GM21825 (cell line): ENCODE results near the gene SSR3.

Source experiments
- ATAC-seq: cut with Tn5 transposase; IDR thresholded peaks from one replicate; pipeline ENCODE4 v1.9.1; 2021; ENCODE audit warnings: mild to moderate bottlenecking, moderate library complexity; ENCODE audit not compliant: unreplicated experiment

Gene SSR3

DNA sequence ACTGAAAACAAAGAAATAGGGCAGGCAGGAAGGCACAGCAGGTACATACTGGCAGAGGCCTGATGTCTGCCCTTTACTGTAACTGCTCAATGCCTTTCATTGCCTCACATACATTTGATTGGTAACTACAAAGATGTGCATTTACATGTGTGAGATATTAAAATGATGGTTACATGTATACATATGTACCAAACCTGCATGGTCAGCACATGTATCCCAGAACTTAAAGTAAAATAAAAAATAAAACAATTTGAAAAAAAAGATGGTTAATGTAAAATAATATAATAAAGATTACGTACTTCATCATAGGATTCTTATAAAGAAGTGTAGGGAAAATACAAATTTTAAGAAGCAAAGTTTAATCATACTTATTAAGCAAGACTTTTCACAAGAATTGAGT, 15.1 kb downstream of the SSR3 start:
- no peak for ATAC-seq

DNA sequence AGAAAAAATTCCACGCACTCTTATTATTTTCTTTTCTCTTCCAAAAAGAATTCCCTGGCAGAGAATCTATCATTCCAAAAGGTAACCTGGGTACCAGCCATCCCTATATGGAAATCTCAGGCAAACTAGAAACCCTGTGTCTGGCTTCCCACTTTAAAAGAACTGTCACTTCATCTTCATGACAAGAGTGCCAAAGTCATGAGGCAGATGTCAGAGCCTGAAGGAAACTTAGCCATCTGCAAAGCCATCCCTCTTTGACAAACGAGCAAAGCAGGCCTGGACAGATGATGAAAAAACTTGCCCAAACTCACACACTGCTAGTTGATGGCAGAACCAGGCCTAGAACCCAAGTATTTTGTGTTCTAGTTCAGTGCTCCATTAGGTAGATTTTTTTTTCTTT, 15.9 kb downstream of the SSR3 start:
- ATAC-seq = no peak

DNA sequence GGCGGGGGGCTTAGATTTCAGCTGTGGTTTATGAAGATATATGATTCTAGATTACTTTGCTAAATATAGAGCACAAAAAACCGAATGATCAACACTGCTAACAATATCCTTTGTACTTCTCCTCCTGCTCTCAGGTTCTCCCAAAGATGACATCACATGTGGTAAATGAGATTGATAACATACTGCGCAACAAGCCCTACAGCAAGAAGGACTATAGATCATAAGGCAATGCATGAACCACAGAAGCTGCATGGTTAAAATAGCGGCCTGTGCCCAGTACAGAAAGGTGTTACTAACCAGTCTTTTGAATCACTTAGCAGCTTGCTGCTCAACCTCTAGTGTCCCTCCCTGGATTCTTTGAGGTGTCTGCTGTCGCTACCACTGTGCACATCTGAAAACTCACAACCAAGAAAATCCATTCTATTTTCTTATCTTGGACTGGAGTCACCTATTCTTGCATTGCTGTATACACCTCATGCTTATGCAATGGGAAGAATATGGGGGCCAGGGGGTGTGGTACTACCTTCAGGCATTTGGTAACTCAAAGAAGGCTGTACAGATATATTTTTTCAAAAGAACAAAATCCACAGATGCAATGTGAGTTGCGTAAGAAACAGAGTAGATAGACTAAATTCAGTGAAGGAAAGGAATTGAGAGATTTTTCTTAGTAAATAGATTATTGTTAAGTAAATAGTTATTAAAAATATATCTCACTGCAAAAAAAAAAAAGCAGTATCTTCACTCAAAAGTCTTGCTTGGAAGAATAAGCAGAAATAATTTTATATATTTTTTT, 18.2 kb downstream of the SSR3 start:
- no peak for ATAC-seq

DNA sequence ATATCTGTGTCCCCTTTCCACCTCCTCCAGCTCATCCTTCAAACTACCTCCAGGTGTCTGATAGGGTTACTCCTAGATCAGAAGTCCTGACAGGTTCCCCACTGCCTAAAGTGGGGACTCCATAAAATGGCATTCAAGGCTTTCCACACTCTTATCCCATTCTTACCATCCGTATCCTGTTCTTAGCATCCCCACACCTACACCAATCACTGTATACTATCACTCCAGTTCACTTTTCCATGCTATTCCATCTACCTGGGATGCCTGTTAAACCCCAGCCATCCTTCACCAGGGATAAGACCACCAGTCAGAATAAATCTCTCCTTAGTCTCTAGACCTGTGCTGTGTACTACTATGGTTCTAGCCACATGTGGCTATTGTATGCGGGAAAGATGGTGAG, 19.1 kb downstream of the SSR3 start:
- no peak for ATAC-seq

DNA sequence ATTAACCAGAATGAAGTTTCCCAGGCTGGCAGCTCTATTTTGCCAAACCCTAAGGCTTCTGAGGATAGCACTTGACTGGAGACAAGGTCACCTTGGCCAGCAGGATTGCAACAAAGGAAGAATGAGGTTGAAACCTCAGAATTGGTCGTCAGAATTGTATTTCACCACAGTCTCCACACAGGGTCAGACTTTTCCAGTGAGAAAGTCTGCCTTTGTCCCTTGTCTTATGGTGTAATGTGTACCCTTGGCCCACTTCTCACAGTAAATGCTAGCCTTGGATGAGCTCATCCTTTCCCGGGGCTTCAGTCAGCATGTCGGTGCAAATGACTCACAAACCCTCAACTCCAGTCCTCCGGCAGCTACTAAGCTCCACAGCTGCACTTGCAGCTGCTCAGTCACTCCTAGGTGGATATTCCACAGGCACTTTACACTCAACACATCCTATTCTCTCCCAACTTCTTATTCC, 19.7 kb downstream of the SSR3 start:
- ATAC-seq = no peak

DNA sequence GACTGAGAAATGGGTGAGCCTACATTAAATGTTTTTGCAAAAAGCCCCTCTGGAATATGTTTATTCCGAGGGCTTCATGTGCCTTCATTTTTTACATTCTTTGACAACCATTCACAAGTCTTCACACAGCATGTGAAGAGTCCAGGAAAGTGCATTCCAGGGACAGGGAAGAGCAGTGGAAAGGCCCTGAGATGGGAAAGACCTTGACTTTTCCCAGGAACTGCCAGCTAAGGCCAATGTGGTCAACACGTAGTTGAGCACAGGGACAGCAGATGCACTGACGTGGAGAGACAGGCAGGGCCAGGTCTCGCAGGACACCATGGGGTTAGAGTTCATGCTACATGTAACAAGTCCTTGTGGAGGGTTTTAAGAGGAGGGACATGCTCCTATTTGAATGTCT, 21.7 kb downstream of the SSR3 start:
- no peak for ATAC-seq

DNA sequence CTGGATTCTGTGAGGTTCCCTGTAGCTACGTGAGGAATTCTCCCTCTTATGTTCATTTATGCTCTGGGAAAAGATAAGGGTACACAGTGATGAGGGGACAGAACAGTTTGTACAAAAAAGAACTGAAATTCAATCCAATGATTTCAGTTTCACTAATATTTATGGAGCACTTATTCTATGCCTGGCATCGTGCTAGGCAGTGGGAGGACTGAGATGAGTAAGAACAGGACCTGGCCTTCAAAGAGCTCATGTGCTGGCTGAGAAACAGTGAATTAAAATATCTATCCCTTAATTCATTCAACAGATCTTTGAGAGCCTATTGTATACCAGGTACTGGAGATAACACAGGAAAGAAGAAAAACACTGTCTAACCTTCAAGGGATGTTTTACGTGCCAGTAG, 22.2 kb downstream of the SSR3 start:
- ATAC-seq = no peak

DNA sequence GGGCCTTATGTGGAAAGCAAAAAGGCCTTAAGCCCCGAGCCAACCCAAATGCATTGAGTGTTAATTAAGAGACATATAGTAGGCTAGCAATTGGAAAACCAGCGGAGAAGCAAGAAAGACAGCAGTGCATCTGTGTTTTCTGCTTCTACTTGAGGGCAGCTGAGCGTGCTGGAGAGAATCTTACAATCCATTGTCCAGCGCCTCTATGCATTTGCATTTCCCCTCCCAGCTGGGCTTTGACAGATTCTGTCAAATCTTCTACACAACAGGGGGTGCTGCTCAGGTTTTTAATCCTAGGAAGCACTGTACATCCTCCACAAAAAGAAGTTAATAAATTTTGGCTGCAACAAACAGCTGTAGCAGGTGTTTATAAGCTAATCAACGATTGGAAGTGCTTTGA, 23.9 kb downstream of the SSR3 start:
- no peak for ATAC-seq

DNA sequence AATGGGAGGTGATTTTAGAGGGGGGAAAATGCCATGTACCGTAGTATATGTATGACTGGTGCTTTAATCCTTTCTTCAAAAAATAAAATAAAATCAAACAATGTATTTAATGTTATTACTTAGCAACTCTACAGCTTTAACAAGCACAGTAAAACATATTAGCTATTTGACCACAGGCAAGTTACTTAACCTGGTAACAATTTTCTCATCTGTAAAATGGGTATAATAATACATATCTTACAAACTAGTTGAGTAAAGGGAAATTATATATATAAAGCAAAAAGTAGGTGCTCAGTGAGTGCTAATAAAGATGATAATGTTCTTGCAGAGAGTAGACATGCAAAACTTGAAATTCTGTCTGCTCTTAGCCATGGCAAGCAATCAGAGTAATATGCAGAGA, 27.9 kb downstream of the SSR3 start:
- no peak for ATAC-seq

DNA sequence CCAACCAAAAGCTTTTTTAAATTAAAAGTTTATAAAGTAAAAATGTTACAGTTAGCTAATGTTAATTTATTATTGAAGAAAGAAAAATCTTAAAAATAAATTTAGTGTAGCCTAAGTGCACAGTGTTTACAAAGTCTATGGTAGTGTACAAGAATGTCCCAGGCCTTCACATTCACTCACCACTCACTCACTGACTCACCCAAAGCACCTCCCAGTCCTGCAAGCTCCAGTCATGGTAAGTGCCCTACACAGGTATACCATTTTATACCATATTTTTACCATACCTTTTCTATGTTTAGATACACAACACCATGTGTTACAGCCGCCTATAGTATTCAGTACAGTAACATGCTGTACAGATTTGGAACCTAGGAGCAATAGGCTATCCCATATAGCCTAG, 29.1 kb downstream of the SSR3 start:
- no peak for ATAC-seq

DNA sequence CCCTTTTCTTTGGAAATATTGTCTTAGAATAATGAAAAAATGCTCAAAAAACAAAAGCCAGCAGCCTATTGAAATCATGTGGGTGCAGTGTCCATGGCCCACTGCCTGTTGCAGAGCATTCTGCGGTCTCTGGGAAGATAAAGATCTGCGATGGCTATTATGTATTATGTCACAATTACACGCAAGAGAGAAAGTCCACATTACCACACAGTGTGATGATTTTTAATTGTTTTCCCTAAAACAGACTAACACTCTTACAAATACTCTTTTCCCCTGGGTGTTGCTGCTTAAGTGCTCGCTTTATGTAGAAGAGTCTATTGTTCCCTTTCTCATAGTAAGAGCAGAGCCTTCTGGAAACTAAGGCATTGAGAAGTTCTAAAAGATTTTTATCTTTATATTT, 32.2 kb downstream of the SSR3 start:
- ATAC-seq = no peak

DNA sequence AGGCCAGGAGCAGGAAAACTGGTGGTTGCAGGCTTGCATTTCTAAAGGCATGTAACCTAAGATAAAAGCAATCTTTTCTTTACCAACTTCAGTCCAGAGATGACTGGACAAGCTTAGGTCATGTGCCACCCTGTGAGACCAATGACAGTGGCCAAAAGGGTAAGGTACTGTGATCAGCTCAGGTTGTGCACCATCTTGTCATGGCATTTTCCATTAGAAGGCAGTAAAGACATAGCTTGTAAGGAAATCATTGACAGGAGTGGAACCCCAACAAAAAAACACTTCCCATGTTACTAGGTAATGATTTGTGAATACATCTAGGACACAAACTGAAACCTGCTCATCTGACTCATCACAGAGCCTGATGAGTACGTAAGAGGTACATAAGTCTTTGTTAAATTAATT, 35.2 kb downstream of the SSR3 start:
- ATAC-seq = peak; percentile 84

DNA sequence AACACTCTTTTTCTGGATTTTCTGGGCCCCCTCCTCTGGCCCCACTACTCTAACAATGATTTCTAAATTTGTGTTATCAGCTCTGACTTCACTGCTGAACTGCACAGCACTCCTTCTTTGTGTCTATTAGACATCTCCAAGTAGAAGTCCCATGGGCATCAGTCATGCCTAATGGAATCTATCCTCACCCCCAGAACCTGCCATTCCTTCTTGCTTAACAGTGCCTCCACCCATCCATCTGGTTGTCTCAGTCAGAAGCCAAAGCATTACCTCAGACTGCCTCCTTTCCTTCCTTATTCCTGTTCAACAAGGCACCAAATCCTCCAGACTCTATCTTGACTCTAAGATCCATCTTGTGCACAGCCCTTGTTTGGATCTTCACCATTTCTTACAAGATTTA, 36.2 kb downstream of the SSR3 start:
- ATAC-seq = no peak

DNA sequence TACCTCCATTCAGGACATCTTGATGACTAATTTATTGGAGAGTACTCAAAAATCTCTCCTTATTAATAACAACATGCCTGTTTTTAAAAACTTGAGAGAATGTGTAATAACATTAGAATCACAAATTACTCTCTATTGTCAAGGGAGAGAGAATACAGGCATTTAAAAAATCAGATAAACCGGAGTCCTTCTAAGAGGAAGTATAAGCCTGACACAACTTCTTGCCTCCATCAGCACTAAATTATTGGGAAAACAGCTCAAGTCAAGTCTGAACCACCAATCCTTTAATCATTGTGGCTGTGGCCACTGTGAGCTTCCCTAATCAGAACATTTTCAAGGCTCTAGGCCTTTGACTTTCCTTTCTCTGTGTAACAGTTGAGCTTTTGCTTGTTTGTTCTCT, 38.0 kb downstream of the SSR3 start:
- no peak for ATAC-seq

DNA sequence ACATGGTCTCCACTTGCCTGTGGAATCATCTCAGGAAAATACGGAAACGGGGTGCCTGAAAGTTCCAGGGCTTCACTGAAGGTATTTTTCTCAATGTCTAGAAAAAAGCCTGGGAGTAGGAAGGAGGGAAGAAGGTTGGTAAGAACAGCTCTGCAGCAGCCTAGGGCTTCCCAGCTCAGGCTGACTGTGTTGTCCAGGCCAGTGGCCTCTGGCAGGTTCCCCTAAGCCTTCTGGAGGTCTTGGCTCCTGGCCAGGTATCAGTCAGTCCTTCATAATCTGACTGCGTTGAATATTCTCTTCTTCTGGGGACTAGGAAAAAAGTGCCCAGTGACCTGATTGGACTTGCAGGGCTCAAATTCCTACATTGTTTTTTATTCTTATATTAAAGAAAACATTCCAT, 38.6 kb downstream of the SSR3 start:
- no peak for ATAC-seq

DNA sequence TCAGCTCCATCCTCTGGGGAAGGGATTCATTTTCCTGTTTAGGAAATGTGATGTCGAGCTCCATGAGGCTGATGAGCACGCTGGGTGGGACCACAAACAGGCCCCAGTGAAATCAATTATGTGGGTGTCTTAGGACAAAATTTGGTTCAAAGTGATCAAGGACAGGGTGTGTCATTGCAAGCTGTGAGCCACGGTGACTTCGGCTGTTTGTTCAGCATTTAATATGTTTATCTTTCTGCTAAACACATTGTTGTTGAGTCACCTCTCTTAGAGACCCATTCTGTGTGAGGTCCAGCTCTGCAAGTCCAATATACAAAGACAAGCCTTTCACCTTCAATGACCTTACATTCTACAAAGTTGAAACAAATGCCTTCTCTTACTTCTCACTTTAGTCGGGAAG, 41.3 kb downstream of the SSR3 start:
- ATAC-seq = no peak

DNA sequence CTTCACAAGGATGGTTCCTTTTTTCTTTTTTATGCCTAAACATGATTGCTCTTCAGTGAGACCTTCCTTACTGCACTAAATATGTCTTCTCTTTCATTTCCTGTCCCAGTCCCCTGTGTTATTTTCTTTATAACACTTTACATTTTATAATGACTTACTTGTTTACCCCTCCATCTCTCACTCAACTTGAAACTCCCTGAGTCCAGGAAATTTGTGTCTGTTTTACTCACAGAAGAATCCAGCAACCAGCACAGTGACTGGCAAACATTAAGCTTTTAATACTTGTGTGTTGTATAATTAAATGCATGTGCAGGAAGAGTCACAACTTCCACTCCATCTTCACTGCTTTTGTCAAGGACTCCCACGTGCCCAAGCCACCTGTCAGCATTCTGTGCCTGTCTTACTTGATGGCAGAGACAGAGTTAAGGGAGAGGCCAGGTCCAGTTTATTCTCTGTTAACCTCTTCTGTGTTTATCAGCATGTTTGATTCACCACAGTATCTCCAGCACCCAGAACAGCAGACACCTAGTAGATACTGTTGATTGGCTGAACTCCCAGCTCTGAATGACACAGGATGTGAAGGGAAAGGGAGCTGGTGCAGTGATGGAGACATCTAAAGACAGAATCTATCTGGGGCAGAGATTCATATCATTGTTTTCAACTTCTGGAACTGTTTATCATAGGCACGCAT, 42.8 kb downstream of the SSR3 start:
- no peak for ATAC-seq

DNA sequence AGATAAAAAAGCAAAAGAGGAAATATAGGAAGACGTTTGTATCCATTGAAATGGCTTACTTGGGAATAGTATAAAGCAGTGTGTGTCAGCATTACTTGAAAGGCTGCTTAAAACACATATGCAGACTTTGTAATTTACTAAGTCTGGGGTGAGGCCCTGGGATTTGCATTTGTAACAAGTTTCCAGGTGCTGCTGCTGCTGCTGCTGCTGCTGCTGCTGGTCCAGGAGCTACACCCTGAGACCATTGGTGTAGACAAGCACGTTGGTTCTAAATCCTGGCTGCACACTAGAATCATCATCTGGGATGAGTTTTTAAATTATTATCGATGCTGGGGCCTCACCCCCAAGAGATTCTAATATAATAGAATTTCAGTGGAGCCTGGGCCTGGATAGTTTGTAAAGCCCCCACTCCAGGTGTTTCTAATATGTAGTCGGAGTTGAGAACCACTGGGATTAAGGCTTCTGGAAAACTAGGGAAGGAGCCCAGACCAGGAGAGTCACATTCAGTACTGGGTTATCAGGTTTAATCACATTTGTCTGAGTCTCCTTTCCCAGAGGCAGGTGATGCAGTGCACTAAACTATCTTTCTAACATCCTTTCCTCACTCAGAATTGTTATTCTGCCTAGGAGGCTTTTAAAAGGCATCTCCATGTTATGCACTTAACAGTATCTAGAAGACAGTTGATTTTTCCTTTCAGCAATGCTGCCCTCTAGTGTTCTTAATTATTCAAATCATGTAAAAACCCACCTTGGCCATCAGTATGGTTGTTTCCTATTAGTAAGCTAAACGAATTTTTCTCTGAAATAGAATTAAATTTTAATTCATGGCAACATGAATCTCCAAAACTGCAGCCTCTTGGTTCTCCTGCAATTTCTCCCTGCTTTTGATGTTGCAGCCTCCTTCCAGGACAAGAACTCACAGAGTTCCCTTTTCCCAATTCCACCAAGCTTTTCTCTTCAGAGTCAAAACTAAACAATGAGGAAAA, 45.4 kb downstream of the SSR3 start:
- peak; percentile 56 for ATAC-seq

DNA sequence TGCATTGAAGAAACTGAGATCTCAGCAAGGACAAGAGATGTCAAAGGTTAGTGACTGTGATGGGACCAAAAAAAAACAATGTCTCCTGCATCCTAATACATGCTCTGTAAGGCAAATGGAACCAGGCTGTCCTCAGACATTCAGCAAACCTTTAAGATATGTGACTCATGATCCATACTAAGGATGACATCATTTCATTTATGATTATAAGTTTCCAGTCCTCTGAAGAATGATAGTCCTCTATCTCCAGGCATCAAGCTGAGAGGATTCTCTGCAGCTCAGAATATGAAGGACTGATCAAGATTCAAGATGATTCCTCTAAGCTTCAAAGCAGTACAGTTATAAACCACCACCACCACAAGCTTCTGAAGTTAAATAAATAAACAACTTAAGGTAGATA, 47.6 kb downstream of the SSR3 start:
- ATAC-seq = no peak

DNA sequence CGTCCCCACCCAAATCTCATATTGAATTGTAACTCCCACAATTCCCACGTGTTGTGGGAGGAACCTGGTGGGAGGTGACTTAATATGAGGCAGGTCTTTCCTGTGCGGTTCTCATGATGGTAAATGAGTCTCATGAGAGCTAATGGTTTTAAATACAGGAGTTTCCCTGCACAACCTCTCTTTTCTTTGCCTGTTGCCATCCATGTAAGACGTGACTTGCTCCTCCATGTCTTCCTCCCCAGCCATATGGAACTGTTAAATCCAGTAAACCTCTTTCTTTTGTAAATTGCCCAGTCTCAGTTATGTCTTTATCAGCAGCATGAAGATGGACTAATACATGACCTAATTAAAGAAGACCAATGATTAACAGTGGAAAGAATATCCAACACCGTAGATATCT, 56.6 kb downstream of the SSR3 start:
- no peak for ATAC-seq

DNA sequence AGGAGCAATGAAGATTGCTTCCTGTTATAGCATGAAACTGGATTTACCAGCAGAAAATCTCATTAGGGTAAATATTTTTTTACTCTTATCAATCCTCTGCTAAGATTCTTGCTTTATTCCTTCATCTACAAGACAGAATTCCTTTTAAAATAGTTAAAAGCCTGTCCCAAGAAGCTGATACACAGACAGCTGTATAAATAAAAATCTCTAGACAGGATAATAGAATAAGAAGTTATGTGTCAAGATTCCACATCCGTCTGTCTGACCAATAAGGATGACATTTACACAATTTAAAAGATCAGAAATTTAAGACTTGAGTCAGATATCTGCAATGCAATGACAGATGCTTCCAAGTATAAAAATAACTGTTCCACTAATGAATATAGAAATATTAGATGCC, 57.6 kb downstream of the SSR3 start:
- ATAC-seq = no peak
